ENCODE measurements around the gene CERS3.

GRCh38 chr15:100400996-100401395 lies 127.8 kb downstream of the CERS3 start:
- TF ChIP-seq, protein P1, sequence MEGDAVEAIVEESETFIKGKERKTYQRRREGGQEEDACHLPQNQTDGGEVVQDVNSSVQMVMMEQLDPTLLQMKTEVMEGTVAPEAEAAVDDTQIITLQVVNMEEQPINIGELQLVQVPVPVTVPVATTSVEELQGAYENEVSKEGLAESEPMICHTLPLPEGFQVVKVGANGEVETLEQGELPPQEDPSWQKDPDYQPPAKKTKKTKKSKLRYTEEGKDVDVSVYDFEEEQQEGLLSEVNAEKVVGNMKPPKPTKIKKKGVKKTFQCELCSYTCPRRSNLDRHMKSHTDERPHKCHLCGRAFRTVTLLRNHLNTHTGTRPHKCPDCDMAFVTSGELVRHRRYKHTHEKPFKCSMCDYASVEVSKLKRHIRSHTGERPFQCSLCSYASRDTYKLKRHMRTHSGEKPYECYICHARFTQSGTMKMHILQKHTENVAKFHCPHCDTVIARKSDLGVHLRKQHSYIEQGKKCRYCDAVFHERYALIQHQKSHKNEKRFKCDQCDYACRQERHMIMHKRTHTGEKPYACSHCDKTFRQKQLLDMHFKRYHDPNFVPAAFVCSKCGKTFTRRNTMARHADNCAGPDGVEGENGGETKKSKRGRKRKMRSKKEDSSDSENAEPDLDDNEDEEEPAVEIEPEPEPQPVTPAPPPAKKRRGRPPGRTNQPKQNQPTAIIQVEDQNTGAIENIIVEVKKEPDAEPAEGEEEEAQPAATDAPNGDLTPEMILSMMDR (conservative IDR thresholded peaks at IDR 0.05 in 1 of 2, IDR thresholded peaks at IDR 0.05 in 1 of 2; ENCODE audit: extremely low read depth in 1 of 2, insufficient read depth in 1 of 2, low read depth in 1 of 2, low read length in 2 of 2) = no peak
- no peak for TF ChIP-seq EZH2 (IDR thresholded peaks at IDR 0.05; ENCODE audit: borderline replicate concordance, low read length)
